Central memory CD8-positive, alpha-beta T cell (primary cell): ENCODE results near the gene MYRIP.
"Not testable (repeated sequence)": the region's sequence is repeated elsewhere in the genome, so short reads cannot be mapped to it uniquely, and the experiment has no call there.

Source experiments
- ATAC-seq: fragments of 150-1000 bp; cut with Tn5 transposase; replicated peaks from 2 replicates; pipeline ENCODE4 v1.10.0; 2022; ENCODE audit warnings: mild to moderate bottlenecking, moderate FRiP score, moderate number of reproducible peaks; ENCODE audit not compliant: poor library complexity, severe bottlenecking; ENCODE audit errors: extremely low read depth
- DNase-seq, 2 donors: peaks; one replicate each; pipeline ENCODE4 v3.0.0; 2021; ENCODE audit warnings: low spot score in 2 of 2
- H3K27ac Mint-ChIP-seq: one replicate; pipeline ENCODE4 v1.8.0; 2022; ENCODE audit warnings: low read depth, mild to moderate bottlenecking, moderate library complexity, mixed read lengths
- H3K27me3 Mint-ChIP-seq: one replicate; pipeline ENCODE4 v1.8.0; 2022; ENCODE audit warnings: mixed read lengths
- H3K36me3 Mint-ChIP-seq: one replicate; pipeline ENCODE4 v1.8.0; 2022; ENCODE audit warnings: mild to moderate bottlenecking, moderate library complexity, mixed read lengths; ENCODE audit not compliant: insufficient read depth
- H3K4me1 Mint-ChIP-seq: one replicate; pipeline ENCODE4 v1.8.0; 2022; ENCODE audit warnings: mixed read lengths
- H3K4me3 Mint-ChIP-seq: one replicate; pipeline ENCODE4 v1.8.0; 2022; ENCODE audit warnings: mild to moderate bottlenecking, moderate library complexity, mixed read lengths
- H3K9me3 Mint-ChIP-seq: one replicate; pipeline ENCODE4 v1.8.0; 2022; ENCODE audit warnings: mixed read lengths

MYRIP gene

DNA sequence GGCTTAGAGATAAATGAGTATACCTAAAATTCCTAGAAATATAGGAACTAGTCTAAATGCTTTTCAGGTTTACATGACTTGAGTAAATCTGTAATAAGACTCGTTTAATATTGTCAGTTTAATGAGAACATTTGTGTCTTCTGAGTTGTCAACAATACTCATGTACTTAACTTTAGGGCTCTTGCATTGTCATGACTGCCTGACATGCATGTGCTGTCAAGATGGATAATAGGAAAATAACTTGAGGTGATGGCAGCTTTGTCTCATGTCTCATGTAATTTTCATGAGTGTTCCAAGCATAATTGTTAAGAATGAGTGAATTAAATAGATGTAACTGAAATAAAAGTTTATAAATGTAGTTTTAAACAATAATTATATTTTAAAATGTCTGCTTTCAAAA lies 455.0 kb downstream of the MYRIP start:
- no peak overlapping the region for H3K4me3 Mint-ChIP-seq

DNA sequence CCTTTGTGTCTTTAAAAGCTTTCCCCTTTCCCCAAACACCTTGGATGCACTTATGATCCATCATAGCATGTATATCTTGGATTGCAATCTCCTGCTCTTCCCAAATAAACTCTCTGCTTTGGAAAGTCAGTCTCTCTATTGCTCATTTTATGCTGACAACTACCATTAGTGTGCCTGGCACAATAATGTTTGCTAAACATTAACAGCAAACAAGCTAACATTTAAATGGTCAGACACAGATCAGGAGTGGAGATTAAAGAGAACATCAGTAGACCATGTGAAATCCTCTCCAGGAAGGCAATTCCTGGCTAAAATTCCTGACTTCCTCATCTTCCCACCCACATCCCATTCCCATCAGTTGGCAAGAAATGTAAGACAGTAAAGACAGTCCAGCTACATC lies 455.8 kb downstream of the MYRIP start:
- no peaks in the 10 kb centered on the region for H3K4me1 Mint-ChIP-seq
- DNase-seq (no peak), ATAC-seq (no peak)
- H3K27me3 Mint-ChIP-seq, result peaks cover under 1% of the 10 kb centered on the region
- H3K4me3 Mint-ChIP-seq, result no peak overlapping the region
- peaks cover 2% of the 10 kb centered on the region for H3K36me3 Mint-ChIP-seq
- H3K27ac Mint-ChIP-seq, result no peak overlapping the region
- H3K9me3 Mint-ChIP-seq, result no peaks in the 10 kb centered on the region

More for the DNA sequence above, 455.0 kb downstream of the MYRIP start:
- no peak for DNase-seq
- no peak overlapping the region for H3K27ac Mint-ChIP-seq
- no peaks in the 10 kb centered on the region for H3K27me3 Mint-ChIP-seq
- no peaks in the 10 kb centered on the region for H3K9me3 Mint-ChIP-seq
- H3K36me3 Mint-ChIP-seq, result no peaks in the 10 kb centered on the region
- H3K4me1 Mint-ChIP-seq, result no peaks in the 10 kb centered on the region
- ATAC-seq, result no peak

DNA sequence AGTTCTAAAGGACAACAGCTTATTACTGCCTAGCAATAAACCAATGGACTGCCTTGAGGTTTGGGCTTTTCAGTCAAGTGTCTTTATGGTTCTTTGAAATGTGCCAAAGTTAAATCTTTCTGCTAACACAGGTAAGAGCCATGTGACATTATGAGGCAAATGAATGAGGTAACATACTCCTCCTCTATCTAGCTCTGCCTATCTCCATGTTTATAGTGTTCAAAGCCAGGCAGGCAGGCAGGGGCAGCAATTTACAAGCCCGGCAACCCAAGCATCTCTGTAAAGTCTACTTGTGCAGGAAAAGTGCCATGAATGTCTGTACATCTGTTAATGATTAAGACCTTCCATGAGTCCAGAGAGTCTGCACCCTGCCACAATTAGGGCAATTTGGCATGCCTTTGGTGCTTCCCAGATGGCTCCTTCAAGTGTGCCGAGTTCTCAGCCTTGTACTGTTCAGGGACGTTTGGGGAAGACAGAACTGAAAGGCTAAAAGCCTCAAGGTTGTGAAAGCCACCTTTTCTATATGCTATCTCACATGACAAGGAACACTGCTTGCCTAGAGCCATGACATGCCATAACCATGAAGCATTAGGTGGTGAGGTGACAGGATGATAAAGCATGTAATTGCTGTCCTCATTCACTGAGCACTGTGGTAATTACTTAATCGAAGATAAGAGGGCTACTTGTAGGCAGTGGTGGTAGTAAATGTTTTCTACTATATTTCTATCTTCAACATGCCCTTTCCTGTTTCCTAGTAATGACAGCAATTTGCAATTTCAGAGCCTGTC lies 458.7 kb downstream of the MYRIP start:
- ATAC-seq, result no peak
- H3K27ac Mint-ChIP-seq, result no peak overlapping the region
- H3K9me3 Mint-ChIP-seq, result no peaks in the 10 kb centered on the region
- no peak for DNase-seq
- H3K27me3 Mint-ChIP-seq, result peaks cover 12% of the 10 kb centered on the region
- no peaks in the 10 kb centered on the region for H3K4me1 Mint-ChIP-seq
- H3K36me3 Mint-ChIP-seq, result peaks cover 4% of the 10 kb centered on the region
- no peak overlapping the region for H3K4me3 Mint-ChIP-seq

DNA sequence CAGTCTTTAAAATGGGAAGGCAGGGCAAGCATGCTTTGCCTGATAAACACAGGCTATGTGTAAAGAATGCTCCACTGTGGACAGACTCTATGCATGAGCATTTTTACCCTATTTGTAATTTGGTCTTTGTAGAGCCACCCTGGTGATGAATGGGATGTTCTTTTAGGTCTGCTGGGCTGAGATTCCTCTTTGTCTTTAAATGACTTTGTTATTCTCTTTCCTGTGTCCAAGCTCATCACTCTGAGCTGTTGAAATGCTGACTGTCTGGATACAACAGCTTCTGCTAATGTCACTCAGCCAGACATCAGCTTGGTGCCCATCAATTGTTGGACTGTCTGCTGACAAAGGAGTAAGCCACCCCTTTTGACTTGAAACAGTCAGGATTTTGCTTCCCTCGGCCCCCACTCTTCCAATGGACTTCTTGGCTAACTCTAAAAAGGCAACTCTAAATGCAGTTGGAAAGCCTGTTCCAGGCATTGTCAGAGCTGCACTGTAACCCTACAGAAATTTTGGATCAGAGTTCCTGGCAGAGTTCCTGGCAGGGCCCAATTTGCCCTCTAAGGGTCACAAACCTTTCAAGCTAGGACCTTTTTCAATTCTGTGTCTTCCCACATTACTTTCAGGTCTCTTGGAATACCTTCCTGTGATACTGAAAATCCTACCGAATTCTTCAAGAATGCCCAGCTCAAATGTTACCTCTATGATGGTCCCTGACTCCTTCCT lies 459.6 kb downstream of the MYRIP start:
- Mint-ChIP-seq H3K9me3 (peaks cover under 1% of the 10 kb centered on the region), H3K27me3 (peaks cover 16% of the 10 kb centered on the region), H3K4me1 (peaks cover 5% of the 10 kb centered on the region), H3K36me3 (peaks cover 4% of the 10 kb centered on the region), H3K4me3 (no peak overlapping the region), H3K27ac (no peak overlapping the region)
- no peak for ATAC-seq
- no peak for DNase-seq

DNA sequence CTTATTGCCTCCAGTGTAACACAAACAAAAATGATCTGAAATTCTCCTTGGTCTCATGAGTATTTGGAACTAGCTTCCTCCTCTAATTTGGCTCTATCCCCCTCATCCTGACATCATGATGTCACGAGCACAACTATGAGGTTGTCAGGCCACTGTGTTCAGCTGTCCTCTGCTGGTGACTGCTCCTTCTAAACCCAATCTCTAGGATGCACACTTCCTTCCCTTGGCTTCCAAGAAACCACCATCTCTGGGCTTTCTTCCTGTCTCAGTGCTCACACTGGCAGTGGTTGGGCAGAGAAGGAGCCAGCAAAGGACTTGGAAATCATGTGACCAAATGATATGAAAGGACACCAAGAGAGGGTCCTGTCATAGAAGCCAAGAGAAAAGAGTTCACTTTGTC lies 469.4 kb downstream of the MYRIP start:
- DNase-seq, result no peak
- Mint-ChIP-seq H3K27me3 (peaks cover 9% of the 10 kb centered on the region), H3K9me3 (peaks cover 5% of the 10 kb centered on the region), H3K36me3 (no peaks in the 10 kb centered on the region), H3K27ac (no peak overlapping the region), H3K4me1 (peaks cover 6% of the 10 kb centered on the region), H3K4me3 (no peak overlapping the region)
- ATAC-seq, result no peak

DNA sequence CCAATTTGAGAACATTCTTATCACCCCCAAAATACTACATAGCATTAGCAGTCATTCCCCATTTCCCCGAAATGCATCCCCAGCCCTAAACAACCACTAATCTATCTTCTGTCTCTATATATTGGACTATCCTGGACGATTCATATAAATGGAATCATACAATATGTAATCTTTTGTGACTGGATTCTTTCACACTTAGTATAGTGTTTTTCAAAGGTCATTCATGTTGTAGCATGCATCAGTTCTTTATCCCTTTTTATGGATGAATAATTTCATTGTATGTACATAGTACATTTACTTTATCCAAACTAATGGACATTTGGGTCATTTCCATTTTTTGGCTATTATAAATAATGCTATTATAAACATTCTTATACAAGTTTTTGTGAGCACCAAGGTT lies 472.6 kb downstream of the MYRIP start:
- Mint-ChIP-seq H3K9me3 (no peaks in the 10 kb centered on the region), H3K36me3 (no peaks in the 10 kb centered on the region), H3K4me3 (no peak overlapping the region), H3K27me3 (no peaks in the 10 kb centered on the region), H3K4me1 (no peaks in the 10 kb centered on the region), H3K27ac (no peak overlapping the region)
- DNase-seq (no peak), ATAC-seq (no peak)

DNA sequence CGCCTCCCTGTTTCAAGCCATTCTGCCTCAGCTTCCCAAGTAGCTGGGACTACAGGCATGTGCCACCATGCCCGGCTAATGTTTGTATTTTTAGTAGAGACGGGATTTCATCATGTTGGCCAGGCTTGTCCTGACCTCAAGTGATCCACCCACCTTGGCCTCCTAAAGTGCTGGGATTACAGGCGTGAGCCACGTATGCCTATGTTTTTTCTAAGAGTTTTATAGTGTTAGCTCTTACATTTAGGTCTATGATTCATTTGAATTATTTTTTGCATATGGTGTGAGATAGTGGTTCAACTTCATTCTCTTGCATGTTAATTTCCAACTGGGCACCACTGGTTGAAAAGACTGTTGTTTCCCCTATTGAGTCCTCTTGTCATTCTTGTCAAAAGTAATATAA lies 473.6 kb downstream of the MYRIP start:
- not testable (repeated sequence) for DNase-seq, H3K27ac Mint-ChIP-seq, ATAC-seq, H3K4me1 Mint-ChIP-seq, H3K36me3 Mint-ChIP-seq, H3K27me3 Mint-ChIP-seq, H3K4me3 Mint-ChIP-seq, H3K9me3 Mint-ChIP-seq

DNA sequence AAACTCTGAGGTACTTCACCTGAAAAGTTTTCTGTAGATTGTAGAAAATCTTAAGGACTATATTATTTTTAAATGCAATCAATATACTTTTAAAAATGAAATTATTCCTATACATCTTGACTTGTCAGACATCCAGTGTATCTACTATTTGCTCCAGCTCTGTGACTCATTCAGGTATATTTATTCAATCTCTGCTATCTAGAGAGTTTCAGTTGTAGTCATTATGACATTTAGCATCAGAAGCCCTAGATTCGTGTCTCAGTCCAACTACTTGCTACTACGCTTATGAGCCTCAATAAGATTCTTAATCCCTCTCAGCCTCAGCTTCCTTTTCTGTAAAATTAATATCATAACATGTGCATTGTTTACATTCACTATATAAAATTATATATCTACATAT lies 477.8 kb downstream of the MYRIP start:
- no peak for ATAC-seq
- Mint-ChIP-seq H3K36me3 (no peaks in the 10 kb centered on the region), H3K27me3 (no peaks in the 10 kb centered on the region), H3K9me3 (no peaks in the 10 kb centered on the region), H3K4me3 (no peak overlapping the region), H3K27ac (no peak overlapping the region), H3K4me1 (no peaks in the 10 kb centered on the region)
- DNase-seq, result no peak

DNA sequence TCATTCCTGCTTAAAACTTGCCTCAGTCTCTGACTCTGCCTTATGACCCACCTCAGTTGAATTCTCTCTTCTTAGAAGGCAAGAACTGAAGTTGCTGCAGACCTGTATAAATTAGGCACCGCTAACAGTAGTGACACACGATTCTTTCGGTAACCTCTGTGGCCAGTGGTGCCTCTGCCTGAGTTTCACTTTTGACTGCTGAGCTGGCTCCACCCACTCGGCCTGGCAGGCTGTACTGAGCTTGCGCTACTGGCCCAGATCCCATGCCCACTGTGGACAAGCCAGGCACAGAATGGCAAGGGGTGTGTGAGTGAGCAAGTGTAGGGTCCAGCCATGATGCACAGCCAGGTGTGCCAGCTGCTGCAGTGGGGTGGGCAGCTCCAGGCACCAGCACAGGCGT lies 481.0 kb downstream of the MYRIP start:
- peak overlapping the region; percentile 39 for H3K27ac Mint-ChIP-seq
- no peaks in the 10 kb centered on the region for H3K9me3 Mint-ChIP-seq
- DNase-seq, result no peak
- peak; percentile 67 for ATAC-seq
- H3K27me3 Mint-ChIP-seq, result no peaks in the 10 kb centered on the region
- no peaks in the 10 kb centered on the region for H3K4me1 Mint-ChIP-seq
- no peaks in the 10 kb centered on the region for H3K36me3 Mint-ChIP-seq
- peak overlapping the region; percentile 37 for H3K4me3 Mint-ChIP-seq

DNA sequence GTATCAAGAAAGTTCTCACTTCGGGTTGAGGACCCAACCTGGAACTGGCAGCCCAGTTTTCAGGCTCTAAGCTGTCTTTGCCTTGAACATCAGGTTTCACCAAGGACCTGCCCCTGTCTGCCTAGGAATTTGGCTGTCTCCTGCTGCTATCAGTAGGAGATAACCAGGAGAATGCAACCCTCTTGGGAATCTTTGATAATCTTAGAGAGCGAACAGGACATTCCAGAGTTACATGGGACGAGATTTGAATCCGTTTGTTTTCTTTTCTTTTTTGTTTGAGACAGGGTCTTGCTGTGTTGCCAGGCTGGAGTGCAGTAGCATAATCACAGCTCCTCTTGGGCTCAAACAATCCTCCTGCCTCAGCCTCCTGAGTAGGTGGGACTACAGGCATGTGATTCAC lies 482.1 kb downstream of the MYRIP start:
- H3K27me3 Mint-ChIP-seq, result no peaks in the 10 kb centered on the region
- no peak for ATAC-seq
- H3K36me3 Mint-ChIP-seq, result peaks cover 2% of the 10 kb centered on the region
- H3K4me3 Mint-ChIP-seq, result no peak overlapping the region
- DNase-seq, result no peak
- H3K4me1 Mint-ChIP-seq, result no peaks in the 10 kb centered on the region
- H3K27ac Mint-ChIP-seq, result no peak overlapping the region
- no peaks in the 10 kb centered on the region for H3K9me3 Mint-ChIP-seq

DNA sequence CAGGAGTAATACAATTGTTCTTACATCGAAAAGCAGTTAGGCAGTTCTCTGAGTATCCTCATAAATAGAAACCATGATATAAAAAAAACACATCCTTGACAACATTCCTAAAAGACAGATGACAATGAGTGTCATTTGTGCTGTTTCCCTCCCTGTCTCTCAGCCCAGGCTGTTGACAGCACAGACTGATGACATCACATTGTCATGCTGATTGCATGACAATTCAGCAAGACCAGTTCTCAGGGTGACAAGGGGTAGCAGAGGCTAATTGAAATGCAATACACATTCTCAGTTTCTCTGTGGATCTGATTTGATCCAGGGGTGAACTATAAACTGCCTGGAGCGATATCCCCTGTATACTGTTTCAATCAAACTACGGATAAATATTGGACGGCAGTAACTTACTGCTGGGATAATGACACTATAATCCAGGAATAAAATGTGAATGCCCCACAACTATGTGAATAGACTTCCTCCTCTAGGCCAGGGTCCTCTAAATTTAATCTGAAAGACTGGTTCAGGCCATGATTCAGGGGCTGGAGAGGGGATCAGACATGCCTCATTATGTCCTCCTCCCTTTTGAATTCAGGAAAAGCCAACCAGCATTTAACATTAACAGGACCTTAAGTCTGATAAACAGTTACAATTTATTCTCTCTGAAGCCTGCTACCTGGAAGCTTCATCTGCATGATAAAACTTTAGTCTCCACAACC lies 483.4 kb downstream of the MYRIP start:
- no peaks in the 10 kb centered on the region for H3K9me3 Mint-ChIP-seq
- H3K27ac Mint-ChIP-seq, result no peak overlapping the region
- no peaks in the 10 kb centered on the region for H3K27me3 Mint-ChIP-seq
- DNase-seq, result no peak
- peaks cover 5% of the 10 kb centered on the region for H3K36me3 Mint-ChIP-seq
- no peak for ATAC-seq
- H3K4me1 Mint-ChIP-seq, result no peaks in the 10 kb centered on the region
- no peak overlapping the region for H3K4me3 Mint-ChIP-seq

DNA sequence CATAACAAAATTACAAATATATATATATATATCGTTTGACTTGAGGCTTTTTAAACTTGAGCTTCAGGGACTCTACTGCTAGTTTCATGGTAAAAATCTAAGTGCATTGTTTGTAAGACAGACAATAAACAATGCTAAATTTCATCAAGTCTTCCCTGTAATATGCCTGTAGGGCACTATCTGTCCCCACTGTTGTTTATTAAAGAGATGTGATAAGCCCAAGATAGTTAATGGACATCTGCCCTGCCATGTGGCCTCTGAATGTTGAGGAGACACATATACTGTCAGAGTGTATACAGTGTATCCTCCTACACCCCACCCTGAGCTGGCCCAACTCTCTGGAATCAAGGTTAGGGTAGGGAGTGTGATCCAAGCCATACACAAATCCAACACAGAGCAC lies 485.0 kb downstream of the MYRIP start:
- no peaks in the 10 kb centered on the region for H3K27me3 Mint-ChIP-seq
- H3K36me3 Mint-ChIP-seq, result peaks cover 6% of the 10 kb centered on the region
- no peak overlapping the region for H3K4me3 Mint-ChIP-seq
- no peak overlapping the region for H3K27ac Mint-ChIP-seq
- DNase-seq (no peak), ATAC-seq (no peak)
- no peaks in the 10 kb centered on the region for H3K9me3 Mint-ChIP-seq
- H3K4me1 Mint-ChIP-seq, result no peaks in the 10 kb centered on the region

DNA sequence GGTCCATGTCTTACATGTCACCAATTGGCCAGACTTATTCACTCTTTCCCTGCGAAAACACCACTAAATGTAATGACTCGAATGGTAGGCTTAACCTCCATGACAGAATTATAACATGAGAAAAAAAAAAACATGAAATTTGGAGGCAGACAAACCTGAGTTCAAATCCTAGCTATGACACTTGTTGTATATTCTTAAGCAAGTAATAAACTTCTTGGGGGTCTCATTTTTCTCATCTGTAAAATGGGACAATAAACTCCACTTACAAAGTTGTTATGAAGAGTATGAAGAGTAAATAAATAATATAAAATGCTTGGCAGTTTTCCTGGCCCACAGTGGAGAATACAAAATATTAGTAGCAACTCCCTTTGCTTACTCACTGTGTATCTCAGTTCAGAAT lies 488.7 kb downstream of the MYRIP start:
- Mint-ChIP-seq H3K4me1 (no peaks in the 10 kb centered on the region), H3K9me3 (no peaks in the 10 kb centered on the region), H3K27ac (no peak overlapping the region), H3K27me3 (no peaks in the 10 kb centered on the region), H3K36me3 (peaks cover 6% of the 10 kb centered on the region), H3K4me3 (no peak overlapping the region)
- ATAC-seq (no peak), DNase-seq (no peak)
